Activated CD8-positive, alpha-beta T cell treated with anti-CD3 and anti-CD28 coated beads for 36 hours (primary cell): ENCODE data around the gene ZNF318. TPM values are rescaled to one million over a fixed set of nuclear protein-coding genes. Genes with fewer than 3 reads are reported as not detected.
"Not testable (repeated sequence)": the region's sequence is repeated elsewhere in the genome, so short reads cannot be mapped to it uniquely, and the experiment has no call there.

ENCODE experiments used
- ATAC-seq: fragments of 200-7000 bp; cut with Tn5 transposase; one replicate; pipeline ENCODE4 v1.10.0; 2021; ENCODE audit warnings: mild to moderate bottlenecking, moderate library complexity
- CTCF ChIA-PET: fragments of 350-600 bp; sonication (Branson Sonifier 250); formaldehyde crosslinking; loops from one replicate; lab custom pipeline; 2021; ENCODE audit warnings: antibody characterized with exemption; lab: Charles Lee
- POLR2A ChIA-PET: fragments of 350-600 bp; sonication (Branson Sonifier 250); formaldehyde crosslinking; loops from one replicate; lab custom pipeline; 2021; ENCODE audit warnings: antibody characterized with exemption; lab: Charles Lee
- DNase-seq: peaks from one replicate; pipeline ENCODE4 v3.0.0-alpha.2; 2020
- H3K27ac Mint-ChIP-seq: one replicate; pipeline ENCODE4 v1.8.0; 2021; ENCODE audit warnings: mild to moderate bottlenecking, mixed read lengths
- H3K27me3 Mint-ChIP-seq: one replicate; pipeline ENCODE4 v1.8.0; 2021; ENCODE audit warnings: mixed read lengths
- H3K36me3 Mint-ChIP-seq: one replicate; pipeline ENCODE4 v1.8.0; 2021; ENCODE audit warnings: low read depth, mixed read lengths
- H3K4me1 Mint-ChIP-seq: one replicate; pipeline ENCODE4 v1.8.0; 2021; ENCODE audit warnings: low read depth, mixed read lengths
- H3K4me3 Mint-ChIP-seq: one replicate; pipeline ENCODE4 v1.8.0; 2021; ENCODE audit warnings: mild to moderate bottlenecking, moderate library complexity, mixed read lengths
- H3K9me3 Mint-ChIP-seq: one replicate; pipeline ENCODE4 v1.8.0; 2021; ENCODE audit warnings: mixed read lengths
- CTCF ChIP-seq: fragments of 200-600 bp; IDR thresholded peaks from one replicate; pipeline ENCODE4 v1.8.0; 2022; ENCODE audit warnings: antibody characterized with exemption, mild to moderate bottlenecking
- intact Hi-C: fragments of 100-400 bp; cut with micrococcal nuclease; formaldehyde crosslinking; loops from one replicate; pipeline ENCODE4 v1.10.0; 2022
- total RNA-seq, 2 experiments: library from RNA; stranded (reverse); gene quantifications; one replicate each; pipeline ENCODE4 v1.2.3, GENCODE V29; 2021

ZNF318 gene
- total RNA-seq, 2 experiments from 2014 or later = 13.1 to 13.5 TPM

- DNase-seq = no peak
- no peak for ATAC-seq
- Mint-ChIP-seq H3K9me3 (no peaks in the 10 kb centered on the region), H3K27me3 (peaks cover 19% of the 10 kb centered on the region), H3K27ac (no peak overlapping the region), H3K4me1 (peaks cover 28% of the 10 kb centered on the region), H3K36me3 (no peaks in the 10 kb centered on the region), H3K4me3 (no peak overlapping the region)
- POLR2A ChIA-PET = interaction anchor here (0.7 to 1.1 kb wide), 3 partner anchors 19 to 126 kb away, joined by 3 to 4 read pairs (median 3); no protein-coding TSS in a partner anchor
- no peak for TF ChIP-seq CTCF
- CTCF ChIA-PET = interaction anchor here (1.2 to 1.9 kb wide), 4 partner anchors 31 to 87 kb away, joined by 3 to 7 read pairs (median 4); partner anchors contain the start of gene CRIP3
- intact Hi-C loops = no loop called here
Observed at GRCh38 chr6:43394982-43395381, 25.5 kb upstream of the ZNF318 start.

- H3K27me3 Mint-ChIP-seq = peaks cover 20% of the 10 kb centered on the region
- H3K4me1 Mint-ChIP-seq = peaks cover 28% of the 10 kb centered on the region
- DNase-seq (no peak), ATAC-seq (no peak)
- CTCF ChIA-PET = interaction anchor here (1.0 kb wide), 1 partner anchor 129 kb away, joined by 3 read pairs; no protein-coding TSS in a partner anchor
- intact Hi-C loops = no loop called here
- TF ChIP-seq CTCF = no peak
- H3K36me3 Mint-ChIP-seq = no peaks in the 10 kb centered on the region
- POLR2A ChIA-PET = interaction anchor here (1.0 kb wide), 1 partner anchor 17 kb away, joined by 3 read pairs; no protein-coding TSS in a partner anchor
- no peak overlapping the region for H3K4me3 Mint-ChIP-seq
- no peak overlapping the region for H3K27ac Mint-ChIP-seq
- no peaks in the 10 kb centered on the region for H3K9me3 Mint-ChIP-seq
Observed at GRCh38 chr6:43393602-43394001, 24.2 kb upstream of the ZNF318 start.

GRCh38 chr6:43393133-43393532, 23.7 kb upstream of the ZNF318 start:
- Mint-ChIP-seq H3K27me3 (peaks cover 20% of the 10 kb centered on the region), H3K4me1 (peaks cover 28% of the 10 kb centered on the region)
- CTCF ChIA-PET = interaction anchor here (1.0 kb wide), 2 partner anchors 11 to 128 kb away, joined by 3 read pairs; no protein-coding TSS in a partner anchor
- H3K36me3 Mint-ChIP-seq, H3K4me3 Mint-ChIP-seq, ATAC-seq, intact Hi-C loops, DNase-seq, POLR2A ChIA-PET, H3K9me3 Mint-ChIP-seq, H3K27ac Mint-ChIP-seq: not testable (repeated sequence)

GRCh38 chr6:43391440-43392031, 22.1 kb upstream of the ZNF318 start:
- POLR2A ChIA-PET = no interaction called here
- peak; percentile 72 for ATAC-seq
- H3K4me1 Mint-ChIP-seq = peaks cover 26% of the 10 kb centered on the region

GRCh38 chr6:43390753-43391439, 21.4 kb upstream of the ZNF318 start:
- H3K36me3 Mint-ChIP-seq, intact Hi-C loops, H3K27ac Mint-ChIP-seq, DNase-seq, H3K9me3 Mint-ChIP-seq: not testable (repeated sequence)
- ChIA-PET POLR2A (interaction anchor here (1.3 kb wide), 1 partner anchor 13 kb away, joined by 5 read pairs; no protein-coding TSS in a partner anchor), CTCF (interaction anchor here (1.0 to 2.3 kb wide), 5 partner anchors 15 to 162 kb away, joined by 3 to 7 read pairs (median 3); partner anchors contain the start of gene DNPH1)
- Mint-ChIP-seq H3K4me1 (peaks cover 28% of the 10 kb centered on the region), H3K4me3 (peak overlapping the region; percentile 38), H3K27me3 (peaks cover 23% of the 10 kb centered on the region)
- ATAC-seq = peak; percentile 30

More at GRCh38 chr6:43391440-43392031, 22.1 kb upstream of the ZNF318 start:
- Mint-ChIP-seq H3K9me3 (no peaks in the 10 kb centered on the region), H3K36me3 (no peaks in the 10 kb centered on the region), H3K27me3 (peaks cover 23% of the 10 kb centered on the region), H3K27ac (peak overlapping the region; percentile 7), H3K4me3 (peak overlapping the region; percentile 38)
- TF ChIP-seq CTCF = no peak
- CTCF ChIA-PET = interaction anchor here (1.4 to 2.3 kb wide), 2 partner anchors 35 to 163 kb away, joined by 3 to 7 read pairs; partner anchors contain the start of gene DNPH1
- intact Hi-C loops = no loop called here
- peak; percentile 55 for DNase-seq
